ENCODE results near the gene SCG5. TPM values are rescaled to one million over a fixed set of nuclear protein-coding genes. Genes with fewer than 3 reads are reported as not detected.

SCG5 gene
- total and polyA plus RNA-seq, 10 of the 15 experiments (the other 5 are each of a cell fraction or from before 2014, with no cell fraction given) = 0.13 to 0.62 (median 0.48) TPM

GRCh38 chr15:32721596-32721995 lies 80.1 kb downstream of the SCG5 start:
- intact Hi-C loops (cut with micrococcal nuclease; ENCODE audit: unreplicated experiment) (no loop called here), in situ Hi-C loops (cut with MboI) (no loop called here)
- no TSS peak for BruUV-seq (replicated peaks)
- ATAC-seq (no peak), FAIRE-seq (no peak), DNase-seq (ENCODE audit: low read depth, low spot score) (no peak)
- Histone ChIP-seq H3K36me3 (ENCODE audit: control insufficient read depth in 2 of 2, insufficient read depth in 2 of 2, low read length in 1 of 2) (no peaks in the 10 kb centered on the region), H3K9me3 (replicated peaks; ENCODE audit: control insufficient read depth, insufficient read depth, low read length) (no peaks in the 10 kb centered on the region; the same call in 2 of the 3 replicates), H3K27ac (ENCODE audit: control insufficient read depth, insufficient read depth) (no peak overlapping the region), H4K20me1 (ENCODE audit: control insufficient read depth, insufficient read depth) (no peaks in the 10 kb centered on the region), H3K27me3 (replicated peaks in 1 of 2; ENCODE audit: control insufficient read depth in 2 of 2, insufficient read depth in 2 of 2, low read length in 1 of 2) (peaks cover 16 to 26% of the 10 kb centered on the region in 2 experiments), H3K4me1 (ENCODE audit: control insufficient read depth, insufficient read depth, low read length) (peaks cover 24% of the 10 kb centered on the region), H3K4me2 (ENCODE audit: control insufficient read depth, insufficient read depth) (no peak overlapping the region), H3K79me2 (ENCODE audit: control insufficient read depth, insufficient read depth, low read length) (no peaks in the 10 kb centered on the region), H3K4me3 (no peak overlapping the region), H3K9ac (ENCODE audit: control insufficient read depth, insufficient read depth, low read length) (no peak overlapping the region), H2AFZ (ENCODE audit: control insufficient read depth, low read depth, low read length) (no peak overlapping the region)
- POLR2A ChIA-PET = no interaction called here
- SMC1A ChIA-PET (ENCODE audit: uncharacterized antibody, unreplicated experiment) = interaction anchor here (1.3 kb wide), 1 partner anchor 123 kb away, joined by 6 read pairs; no protein-coding TSS in a partner anchor
- RAD21 ChIA-PET (ENCODE audit: unreplicated experiment) = no interaction called here
- TF ChIP-seq ZNF217 (IDR thresholded peaks at IDR 0.05) = no peak
- TF ChIP-seq STAT3 (IDR thresholded peaks at IDR 0.05; ENCODE audit: low read depth, low read length) = no peak
- CTCF ChIA-PET = interaction anchor here (1.6 kb wide), 1 partner anchor 59 kb away, joined by 7 read pairs; no protein-coding TSS in a partner anchor
- 78% methylated on average over 6 of the region's 6 CpGs for WGBS (ENCODE audit: insufficient coverage, insufficient replicate concordance, low lambda C conversion rate, missing lambda C conversion rate)

- Histone ChIP-seq H3K4me3 (no peak overlapping the region), H3K36me3 (ENCODE audit: control insufficient read depth in 2 of 2, insufficient read depth in 2 of 2, low read length in 1 of 2) (no peaks in the 10 kb centered on the region), H3K4me2 (ENCODE audit: control insufficient read depth, insufficient read depth) (no peak overlapping the region), H4K20me1 (ENCODE audit: control insufficient read depth, insufficient read depth) (no peaks in the 10 kb centered on the region), H3K27me3 (replicated peaks in 1 of 2; ENCODE audit: control insufficient read depth in 2 of 2, insufficient read depth in 2 of 2, low read length in 1 of 2) (peaks cover 16 to 21% of the 10 kb centered on the region in 2 experiments), H3K27ac (ENCODE audit: control insufficient read depth, insufficient read depth) (no peak overlapping the region), H3K9ac (ENCODE audit: control insufficient read depth, insufficient read depth, low read length) (no peak overlapping the region), H2AFZ (ENCODE audit: control insufficient read depth, low read depth, low read length) (no peak overlapping the region), H3K9me3 (replicated peaks; ENCODE audit: control insufficient read depth, insufficient read depth, low read length) (no peaks in the 10 kb centered on the region; the same call in 2 of the 3 replicates), H3K4me1 (ENCODE audit: control insufficient read depth, insufficient read depth, low read length) (peaks cover 21% of the 10 kb centered on the region), H3K79me2 (ENCODE audit: control insufficient read depth, insufficient read depth, low read length) (no peaks in the 10 kb centered on the region)
- POLR2A ChIA-PET = no interaction called here
- ATAC-seq = no peak
- no TSS peak for BruUV-seq (replicated peaks)
- FAIRE-seq = no peak
- SMC1A ChIA-PET (ENCODE audit: uncharacterized antibody, unreplicated experiment) = interaction anchor here (0.6 to 1.6 kb wide), 3 partner anchors 14 to 123 kb away, joined by 3 to 6 read pairs (median 3); no protein-coding TSS in a partner anchor
- intact Hi-C loops (cut with micrococcal nuclease; ENCODE audit: unreplicated experiment) (no loop called here), in situ Hi-C loops (cut with MboI) (no loop called here)
- DNase-seq (ENCODE audit: low read depth, low spot score) = no peak
- RAD21 ChIA-PET (ENCODE audit: unreplicated experiment) = no interaction called here
- CTCF ChIA-PET = interaction anchor here (0.6 to 1.6 kb wide), 3 partner anchors 13 to 60 kb away, joined by 3 to 7 read pairs (median 4); no protein-coding TSS in a partner anchor
- TF ChIP-seq ZZZ3 (IDR thresholded peaks at IDR 0.05; ENCODE audit: control insufficient read depth, insufficient read length, low read depth) = no peak
- TF ChIP-seq CEBPB (IDR thresholded peaks at IDR 0.05; ENCODE audit: borderline replicate concordance in 1 of 2, low read depth in 2 of 2, low read length in 2 of 2) = no peak
Observed at GRCh38 chr15:32722136-32722535, 80.6 kb downstream of the SCG5 start.
